Ammon's horn (tissue), 1 donor: ENCODE results near the gene UBE2Q1.

Experiments
- DNase-seq: peaks from one replicate; pipeline ENCODE4 v3.0.0-alpha.2; 2016; ENCODE audit warnings: low spot score

UBE2Q1 gene

DNA sequence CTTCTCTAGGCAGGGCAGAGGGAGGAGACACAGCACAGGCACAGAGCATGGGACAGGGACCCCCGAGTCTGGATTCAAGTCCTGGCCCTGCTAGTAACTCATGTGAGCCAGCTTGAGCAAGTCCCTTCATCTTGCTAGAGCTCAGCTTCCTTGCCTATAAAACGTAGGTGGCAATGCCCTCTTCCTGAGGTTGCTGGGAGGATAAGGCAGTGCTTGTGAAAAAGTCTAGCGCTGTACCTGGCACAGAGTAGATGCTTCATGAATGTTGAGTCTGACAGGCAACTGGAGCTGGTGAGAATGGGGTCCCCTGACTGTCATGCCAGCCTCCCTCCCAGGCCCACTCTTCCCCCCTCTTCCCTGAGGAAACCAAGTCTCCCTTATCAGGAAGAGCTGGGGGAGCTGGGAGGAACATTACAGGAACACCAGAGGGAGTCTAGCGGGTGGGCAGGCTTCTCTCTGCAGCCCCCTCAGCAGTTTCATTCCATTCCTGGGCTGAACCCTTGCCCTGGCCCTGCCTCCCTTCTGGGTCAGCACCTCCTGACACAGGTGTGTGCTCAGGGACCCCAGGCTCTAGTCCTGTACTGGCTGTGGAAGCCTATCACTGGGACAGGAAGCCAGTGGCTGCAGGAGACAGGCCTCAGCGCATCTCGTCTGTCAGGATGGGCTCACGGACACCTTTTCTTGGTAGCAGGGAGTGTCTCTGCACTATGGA is 19.0 kb upstream of the UBE2Q1 start:
- DNase-seq = no peak

DNA sequence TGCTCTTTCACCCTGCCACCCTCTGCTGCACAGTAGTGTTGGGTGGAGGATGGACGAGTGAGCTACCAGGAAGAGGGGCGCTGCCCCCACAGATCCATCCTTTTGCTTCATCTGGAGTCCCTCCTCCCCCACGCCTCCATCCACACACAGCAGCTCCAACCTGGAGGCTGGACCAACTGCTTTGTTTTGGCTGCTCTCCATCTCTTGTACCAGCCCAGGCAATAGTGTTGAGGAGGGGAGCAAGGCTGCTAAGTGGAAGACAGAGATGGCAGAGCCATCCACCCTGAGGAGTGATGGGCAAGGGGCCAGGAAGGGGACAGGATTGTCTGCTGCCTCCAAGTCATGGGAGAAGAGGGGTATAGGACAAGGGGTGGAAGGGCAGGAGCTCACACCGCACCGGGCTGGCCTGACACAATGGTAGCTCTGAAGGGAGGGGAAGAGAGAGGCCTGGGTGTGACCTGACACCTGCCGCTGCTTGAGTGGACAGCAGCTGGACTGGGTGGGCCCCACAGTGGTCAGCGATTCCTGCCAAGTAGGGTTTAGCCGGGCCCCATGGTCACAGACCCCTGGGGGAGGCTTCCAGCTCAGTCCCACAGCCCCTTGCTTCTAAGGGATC is 17.6 kb upstream of the UBE2Q1 start:
- DNase-seq = no peak

DNA sequence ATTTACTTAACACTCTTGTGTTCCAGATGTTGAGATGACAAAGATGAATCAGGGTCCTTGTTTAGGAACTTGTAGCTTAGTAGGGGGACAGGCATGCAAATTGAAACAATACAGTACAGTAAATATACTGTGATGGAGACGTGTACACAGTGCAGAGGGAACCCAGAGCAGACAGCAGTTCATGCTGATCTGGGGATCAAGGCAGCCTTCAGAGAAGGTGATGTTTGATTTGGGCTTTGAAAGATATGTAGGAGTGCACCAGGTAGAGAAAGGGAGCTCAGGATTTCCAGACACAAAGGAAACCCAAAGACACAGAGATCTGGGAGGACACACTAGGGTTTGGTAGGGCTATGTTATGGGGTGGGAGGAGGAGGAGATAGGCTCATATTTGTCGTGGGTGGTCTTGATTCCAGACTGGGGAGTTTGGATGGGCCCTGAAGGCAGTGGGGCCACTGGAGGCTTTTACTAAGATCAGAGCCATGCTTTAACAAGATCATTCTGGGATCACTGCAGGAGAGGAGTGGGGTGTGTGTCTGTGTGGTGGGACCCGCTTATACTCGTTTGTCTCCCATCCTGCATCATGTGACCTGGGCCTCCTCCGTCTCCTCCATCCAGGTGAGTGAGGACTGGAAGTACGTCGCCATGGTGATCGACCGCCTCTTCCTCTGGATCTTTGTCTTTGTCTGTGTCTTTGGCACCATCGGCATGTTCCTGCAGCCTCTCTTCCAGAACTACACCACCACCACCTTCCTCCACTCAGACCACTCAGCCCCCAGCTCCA is 16.9 kb upstream of the UBE2Q1 start:
- DNase-seq = no peak

DNA sequence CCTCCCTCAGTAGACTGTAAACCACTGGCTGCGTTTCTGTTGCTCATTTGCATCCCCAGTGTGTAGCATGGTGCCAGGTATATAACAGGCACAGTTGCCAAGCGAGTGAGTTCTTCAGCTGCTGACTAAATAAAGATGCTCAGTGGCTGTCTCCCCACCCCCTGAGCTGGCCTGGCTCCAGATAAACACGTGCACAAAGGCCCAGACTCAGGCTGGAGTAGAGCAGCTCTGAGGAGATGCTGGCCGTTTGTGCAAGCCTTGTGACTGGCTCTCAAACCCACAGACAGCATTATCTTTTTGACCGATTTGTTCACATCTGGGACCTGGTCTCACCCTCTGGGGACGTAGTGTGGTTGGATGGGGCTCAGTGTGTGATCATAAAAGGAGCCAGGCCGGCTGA is 16.3 kb upstream of the UBE2Q1 start:
- DNase-seq = peak; percentile 35

DNA sequence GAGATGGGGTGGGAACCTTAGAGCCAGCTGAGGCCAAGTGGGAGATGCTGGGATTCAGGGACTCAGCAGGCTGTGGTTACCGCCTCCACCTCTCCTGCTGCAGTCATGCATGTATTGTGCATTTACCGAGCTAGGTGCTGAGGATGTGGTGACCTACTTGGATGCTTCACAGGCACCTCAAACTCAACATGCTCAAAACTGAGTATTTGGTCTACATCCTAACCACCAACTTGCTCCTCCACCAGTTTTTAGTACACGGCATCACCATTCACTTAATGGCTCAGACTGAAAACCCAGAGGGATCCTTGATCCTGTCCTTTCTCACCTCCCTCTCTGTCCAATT is 14.7 kb upstream of the UBE2Q1 start:
- no peak for DNase-seq

DNA sequence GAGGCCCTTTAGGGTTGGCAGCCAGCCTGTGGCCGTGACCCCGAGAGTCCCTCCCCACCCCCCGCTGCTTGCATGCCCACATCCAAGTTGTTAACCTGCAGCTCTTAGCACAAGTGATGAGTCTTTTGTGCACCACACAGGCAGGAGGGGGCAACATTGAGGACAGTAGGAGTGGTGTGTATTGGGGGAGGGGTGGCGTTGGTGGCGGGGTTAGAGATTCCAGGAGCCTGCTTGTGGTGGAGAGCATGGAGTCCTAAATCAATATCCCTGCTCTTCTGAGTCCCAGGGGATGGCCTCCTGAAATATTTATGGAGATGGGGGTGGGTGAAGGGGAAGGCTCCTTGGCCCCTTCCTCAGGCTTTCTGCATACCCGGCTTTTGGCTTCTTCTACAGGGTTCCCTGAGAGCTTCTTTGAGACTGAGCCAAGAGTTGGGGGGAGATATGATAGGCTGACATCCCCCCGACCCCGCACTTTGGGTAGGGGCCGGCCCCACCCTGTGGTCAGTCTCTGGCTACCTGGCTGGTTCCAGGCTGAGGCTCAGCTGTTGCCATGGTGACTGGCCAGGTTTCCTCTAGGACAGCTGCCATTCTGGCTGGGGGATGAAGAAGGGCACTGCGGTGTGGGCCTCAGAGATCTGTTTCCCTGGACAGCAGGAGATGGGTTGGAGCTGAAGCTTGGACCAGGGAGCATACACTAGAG is 14.2 kb upstream of the UBE2Q1 start:
- no peak for DNase-seq

DNA sequence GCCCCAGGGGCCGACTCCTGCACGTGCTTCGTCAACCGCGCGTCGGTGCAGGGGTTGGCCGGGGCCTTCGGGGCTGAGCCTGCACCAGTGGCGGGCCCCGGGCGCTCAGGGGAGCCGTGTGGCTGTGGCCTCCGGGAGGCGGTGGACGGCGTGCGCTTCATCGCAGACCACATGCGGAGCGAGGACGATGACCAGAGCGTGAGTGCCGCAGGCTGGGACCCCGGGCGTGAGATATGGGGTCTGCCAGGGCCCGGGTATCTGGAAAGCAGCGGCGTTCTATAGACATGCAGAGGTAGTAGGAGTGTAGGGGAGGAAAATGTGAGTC is 13.5 kb upstream of the UBE2Q1 start:
- no peak for DNase-seq

DNA sequence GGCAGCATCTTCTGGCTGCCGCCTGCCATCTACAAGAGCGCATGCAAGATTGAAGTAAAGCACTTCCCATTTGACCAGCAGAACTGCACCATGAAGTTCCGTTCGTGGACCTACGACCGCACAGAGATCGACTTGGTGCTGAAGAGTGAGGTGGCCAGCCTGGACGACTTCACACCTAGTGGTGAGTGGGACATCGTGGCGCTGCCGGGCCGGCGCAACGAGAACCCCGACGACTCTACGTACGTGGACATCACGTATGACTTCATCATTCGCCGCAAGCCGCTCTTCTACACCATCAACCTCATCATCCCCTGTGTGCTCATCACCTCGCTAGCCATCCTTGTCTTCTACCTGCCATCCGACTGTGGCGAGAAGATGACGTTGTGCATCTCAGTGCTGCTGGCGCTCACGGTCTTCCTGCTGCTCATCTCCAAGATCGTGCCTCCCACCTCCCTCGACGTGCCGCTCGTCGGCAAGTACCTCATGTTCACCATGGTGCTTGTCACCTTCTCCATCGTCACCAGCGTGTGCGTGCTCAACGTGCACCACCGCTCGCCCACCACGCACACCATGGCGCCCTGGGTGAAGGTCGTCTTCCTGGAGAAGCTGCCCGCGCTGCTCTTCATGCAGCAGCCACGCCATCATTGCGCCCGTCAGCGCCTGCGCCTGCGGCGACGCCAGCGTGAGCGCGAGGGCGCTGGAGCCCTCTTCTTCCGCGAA is 12.9 kb upstream of the UBE2Q1 start:
- DNase-seq = no peak

DNA sequence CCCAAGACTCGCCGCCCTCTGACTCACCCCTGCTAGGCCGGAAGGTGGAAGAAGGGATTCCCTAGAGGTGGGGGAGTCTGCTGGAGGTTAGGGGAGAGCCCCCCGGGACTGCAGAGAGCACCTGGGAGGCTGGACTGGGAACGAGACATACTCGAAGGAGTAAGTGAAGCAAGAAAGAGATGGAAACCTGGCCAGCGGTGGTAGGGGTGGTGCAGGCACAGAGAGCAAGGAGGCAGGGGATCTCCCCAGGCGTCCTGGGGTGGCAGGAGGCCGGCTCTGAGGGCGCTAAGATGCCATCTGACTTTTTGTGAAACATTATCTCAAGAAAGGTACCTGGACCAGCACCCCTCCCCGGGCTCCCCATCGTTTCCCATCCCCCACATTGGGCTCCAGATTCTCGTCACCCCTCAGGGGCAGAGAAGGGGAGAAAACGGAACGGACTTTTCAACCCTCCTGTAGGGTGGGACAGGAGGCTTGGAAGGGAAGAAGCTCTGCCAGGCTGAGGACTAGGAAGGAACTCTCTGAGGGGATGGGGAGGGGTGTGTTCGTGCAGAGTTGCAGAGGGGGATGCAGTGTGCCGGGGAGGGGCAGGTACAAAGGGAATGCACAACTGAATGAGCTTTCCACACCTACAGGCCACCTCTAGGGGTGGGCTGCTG is 9.8 kb upstream of the UBE2Q1 start:
- DNase-seq = no peak

DNA sequence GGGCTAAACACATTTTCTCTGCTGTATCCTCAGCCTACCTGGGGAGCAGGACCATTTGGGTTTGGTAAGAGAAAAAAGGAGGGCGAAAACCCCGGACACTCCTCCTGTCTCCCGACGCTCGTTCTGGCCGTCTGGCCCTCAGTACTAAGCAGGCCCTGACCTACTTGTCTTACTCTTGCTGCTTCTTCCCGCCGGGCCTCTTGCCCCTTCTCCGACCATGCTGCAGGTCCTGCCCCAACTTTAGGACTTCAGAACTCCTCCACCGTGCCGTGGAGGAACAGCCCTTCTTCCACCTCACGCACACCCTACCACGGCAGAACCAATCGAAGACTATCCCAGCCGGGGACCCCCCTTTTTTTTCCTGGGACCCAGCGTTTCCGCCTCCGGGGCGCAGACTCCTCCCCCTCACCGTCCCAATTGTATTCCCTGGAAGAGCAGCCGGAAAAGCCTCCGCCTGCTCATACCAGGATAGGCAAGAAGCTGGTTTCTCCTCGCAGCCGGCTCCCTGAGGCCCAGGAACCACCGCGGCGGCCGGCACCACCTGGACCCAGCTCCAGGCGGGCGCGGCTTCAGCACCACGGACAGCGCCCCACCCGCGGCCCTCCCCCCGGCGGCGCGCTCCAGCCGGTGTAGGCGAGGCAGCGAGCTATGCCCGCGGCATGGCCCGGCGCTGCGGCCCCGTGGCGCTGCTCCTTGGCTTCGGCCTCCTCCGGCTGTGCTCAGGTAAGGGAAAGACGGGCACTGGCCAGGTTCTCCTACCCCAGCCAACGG is 9.1 kb upstream of the UBE2Q1 start, which contains the start of gene CHRNB2:
TSS of gene CHRNB2 (plus strand) at position 393 of the 771 bp plus-strand sequence. CDS start at position 660, 267 bp downstream.
- peak; percentile 45 for DNase-seq

DNA sequence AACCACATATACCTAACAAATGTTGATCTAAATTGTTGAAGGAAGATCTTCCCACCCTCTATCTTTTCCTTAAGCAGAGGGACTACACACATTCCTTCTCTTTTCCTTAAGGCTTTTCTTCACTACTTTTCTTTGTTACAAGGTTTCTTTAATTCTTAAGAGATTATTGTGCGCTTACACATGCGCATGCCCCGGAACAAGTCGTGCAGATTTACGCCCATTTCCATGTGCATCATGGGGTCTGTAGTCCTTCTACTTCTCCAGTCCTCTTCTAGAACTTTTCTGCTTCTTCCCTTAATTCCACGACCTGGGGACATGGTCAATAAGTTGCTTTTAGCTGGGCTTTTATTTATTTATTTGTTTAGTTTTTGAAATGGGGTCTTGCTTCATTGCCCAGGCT is 7.4 kb upstream of the UBE2Q1 start:
- no peak for DNase-seq

DNA sequence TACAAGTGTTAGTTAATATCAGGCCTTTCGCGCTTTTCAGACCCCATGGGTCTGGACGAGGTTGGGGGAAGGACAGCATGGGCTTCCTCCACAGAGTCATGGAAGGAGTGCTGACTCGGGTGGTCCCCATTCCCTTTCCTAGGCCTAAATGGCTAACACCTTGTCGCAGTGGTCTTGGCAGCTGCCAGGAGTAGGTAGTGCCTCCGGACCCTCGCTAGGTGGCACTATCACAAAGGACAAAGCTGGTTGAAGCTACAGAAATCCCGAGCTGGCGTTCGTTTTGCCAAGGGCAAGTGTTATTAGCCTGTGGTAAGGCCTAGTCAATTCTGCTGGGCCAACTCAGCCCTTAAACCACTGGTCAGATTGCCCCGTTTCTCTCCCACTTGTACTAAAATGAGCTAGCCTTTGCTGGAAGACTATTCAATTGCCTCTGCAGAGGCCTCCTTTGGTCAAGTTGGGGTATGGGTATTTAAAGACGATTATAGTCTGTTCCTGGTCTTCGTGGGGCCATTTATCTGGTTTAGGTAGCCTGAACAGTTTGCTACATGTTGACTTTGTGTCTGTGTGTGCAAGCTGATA is 1.1 kb upstream of the UBE2Q1 start:
- peak; percentile 96 for DNase-seq

DNA sequence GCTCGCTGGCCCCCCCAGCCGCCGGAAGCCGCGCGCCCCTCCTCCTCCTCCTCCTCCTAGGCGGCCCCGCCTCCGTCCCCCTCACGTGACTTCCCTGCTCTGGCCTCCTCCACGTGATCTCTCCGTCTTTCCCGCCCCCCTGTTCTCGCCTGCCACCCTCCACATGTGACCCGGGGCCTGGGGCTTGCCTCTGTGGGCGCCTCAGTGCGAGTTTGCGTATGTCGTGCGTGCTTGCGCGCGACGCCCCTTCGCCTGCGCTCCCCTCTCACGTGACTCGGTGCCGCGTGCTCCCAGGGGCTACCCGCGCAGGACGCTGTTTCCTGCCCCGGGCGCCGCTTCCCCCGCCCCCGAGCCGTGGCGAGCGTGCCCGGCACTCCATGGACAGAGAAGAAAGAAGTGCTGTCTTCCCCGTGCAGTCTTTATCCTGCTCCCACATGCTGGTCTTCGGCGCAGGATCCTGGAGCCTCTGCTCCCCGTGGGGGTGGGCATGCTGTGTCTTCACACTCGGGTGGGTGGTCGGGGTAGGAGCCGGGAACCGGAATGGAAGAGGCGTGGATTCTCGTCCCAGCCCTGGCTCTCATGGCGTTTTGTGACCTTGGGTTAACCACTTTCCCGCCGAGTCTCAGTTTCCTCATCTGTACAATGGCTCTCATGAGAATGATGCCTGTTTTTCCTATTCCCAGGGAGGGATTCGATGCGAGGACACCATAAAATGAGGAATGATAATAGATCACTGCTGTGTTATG is 431 bp upstream of the UBE2Q1 start:
- DNase-seq = peak; percentile 99

DNA sequence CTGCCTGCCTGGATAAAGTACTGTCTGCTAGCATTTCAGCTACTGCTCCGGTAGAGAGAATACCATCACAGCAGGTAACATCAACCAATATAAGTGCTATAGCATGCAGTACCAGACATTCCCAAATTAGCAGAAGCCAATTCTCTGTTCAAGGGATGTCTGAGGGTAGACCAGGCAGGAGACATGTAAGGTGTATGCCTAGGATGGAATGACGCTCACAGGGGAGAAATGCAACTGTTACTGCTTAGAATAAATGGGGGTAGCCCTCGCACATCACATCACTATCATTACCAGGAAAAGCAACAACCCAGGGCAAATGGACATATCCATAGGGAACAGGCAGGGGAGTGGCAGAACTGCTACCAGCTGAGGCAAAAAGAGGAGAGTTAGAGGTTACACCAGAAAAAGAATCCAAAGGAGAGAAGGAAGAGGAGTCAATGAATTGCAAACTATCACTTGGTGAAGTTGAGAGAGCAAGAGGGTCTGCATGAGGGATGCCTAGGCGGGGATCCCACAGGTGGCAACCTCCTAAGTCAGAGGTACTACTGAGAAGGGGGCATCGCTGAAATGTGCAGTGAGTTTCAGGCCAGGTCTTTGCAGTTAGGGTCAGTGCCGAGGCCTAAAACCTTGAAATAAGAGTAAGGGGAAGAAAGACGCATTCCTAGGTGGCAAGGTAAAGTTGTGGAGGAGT is 1.1 kb downstream of the UBE2Q1 start:
- DNase-seq = no peak

DNA sequence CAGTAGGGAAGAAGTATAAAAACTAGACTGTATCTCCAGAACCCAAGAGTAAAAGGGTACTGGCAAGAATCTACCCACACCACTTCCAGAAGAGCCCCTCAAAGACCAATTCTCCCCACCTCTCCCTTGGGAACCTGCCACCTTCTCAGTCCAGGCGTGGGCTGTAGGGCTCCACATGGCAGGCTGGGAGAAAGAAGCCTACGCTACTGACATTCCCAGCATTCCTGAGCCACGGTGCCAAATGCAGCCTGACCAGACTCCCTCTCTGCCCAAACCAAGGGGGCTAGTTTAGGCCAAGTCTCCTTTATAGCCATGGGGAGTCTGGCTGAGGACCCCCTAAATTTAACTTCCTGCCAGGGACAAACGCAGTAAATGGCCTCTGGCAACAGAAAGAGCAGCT is 2.0 kb downstream of the UBE2Q1 start:
- no peak for DNase-seq

DNA sequence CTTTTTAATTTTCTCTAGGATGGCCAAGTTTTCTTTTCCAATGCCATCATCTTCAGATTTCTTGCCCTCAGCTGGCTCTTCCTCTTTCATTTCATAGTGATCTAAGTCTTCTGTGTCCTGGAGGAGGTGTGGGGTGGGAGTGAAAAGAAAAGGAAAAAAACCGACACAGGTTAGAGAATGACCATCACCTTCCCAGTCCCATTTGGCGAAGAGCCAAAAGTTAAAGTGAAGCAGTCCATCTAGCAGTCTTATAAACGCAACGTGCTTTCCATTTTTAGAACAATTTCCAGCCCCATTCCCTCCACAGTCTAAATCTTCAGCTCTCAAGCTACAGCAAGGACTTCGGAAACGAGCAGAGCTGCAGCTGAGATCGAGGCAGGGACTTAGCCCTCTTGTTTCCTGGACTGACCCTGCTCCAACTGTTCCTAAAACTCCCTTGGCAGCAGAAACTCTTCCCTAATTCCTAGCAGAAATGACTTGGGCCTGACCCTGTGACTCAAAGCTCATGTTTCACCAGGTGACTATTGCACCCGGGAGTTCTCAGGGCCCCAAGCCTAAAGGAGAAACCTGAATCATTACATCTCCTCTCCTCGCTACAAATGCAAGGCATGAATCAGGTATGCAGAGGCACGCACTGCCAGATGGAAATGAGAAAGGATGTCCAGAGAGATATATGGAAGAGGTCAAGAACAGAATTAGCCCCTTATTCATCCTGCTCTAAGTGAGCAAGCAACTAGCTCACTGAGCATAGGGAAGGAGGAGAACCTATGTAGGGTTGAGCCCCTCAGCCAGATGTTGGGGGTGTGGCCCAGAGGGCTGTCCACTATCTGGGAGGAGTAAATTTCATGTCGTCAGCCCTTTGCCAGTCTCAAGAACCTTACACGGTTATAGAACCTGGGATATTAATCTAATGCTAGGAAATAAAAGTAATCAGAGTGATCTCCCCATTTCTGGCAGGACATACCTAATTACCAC is 5.1 kb downstream of the UBE2Q1 start:
- no peak for DNase-seq

DNA sequence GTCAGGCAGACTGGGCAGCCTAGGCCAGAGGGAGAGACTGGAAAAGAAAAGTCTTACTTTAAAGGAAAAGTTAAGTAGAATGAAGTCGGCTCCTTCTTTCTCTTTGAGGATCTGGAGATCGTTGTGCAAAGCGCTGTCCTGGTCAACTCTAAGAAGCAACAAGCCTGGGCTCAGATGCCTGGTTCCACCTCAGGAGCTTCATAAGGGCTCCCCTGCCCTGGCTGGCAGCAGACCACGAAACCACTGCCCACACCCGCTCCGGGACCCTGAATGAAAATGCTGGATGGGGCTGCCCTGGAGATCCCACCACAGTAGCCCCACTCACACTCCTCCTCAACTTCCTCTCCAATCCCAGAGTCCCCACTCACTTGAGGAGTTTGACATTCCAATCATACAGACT is 6.4 kb downstream of the UBE2Q1 start:
- DNase-seq = no peak

DNA sequence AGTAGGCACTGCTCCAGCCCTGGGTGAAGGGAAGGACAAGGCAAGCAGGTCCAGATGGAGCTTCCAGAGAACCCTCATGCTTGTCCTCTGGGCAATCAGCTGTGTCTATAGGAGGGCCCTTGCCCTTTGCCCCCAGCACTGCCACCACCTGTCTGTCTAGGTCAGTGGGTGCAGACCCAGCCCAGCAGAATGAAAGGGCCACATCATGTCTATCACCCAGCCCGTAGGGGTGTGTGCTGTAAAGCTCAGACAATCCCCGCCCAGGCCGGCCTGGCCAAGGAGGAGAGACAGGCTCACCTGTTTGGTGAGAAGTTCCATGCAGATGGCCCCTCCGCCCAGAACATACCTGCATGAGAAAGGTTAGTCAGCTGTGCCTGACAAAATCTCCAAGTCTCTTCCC is 7.0 kb downstream of the UBE2Q1 start:
- no peak for DNase-seq
